Measurements from ENCODE around the gene SAMD4B. TPM values are rescaled to one million over a fixed set of nuclear protein-coding genes. Genes with fewer than 3 reads are reported as not detected.
"Not testable (repeated sequence)": the region's sequence is repeated elsewhere in the genome, so short reads cannot be mapped to it uniquely, and the experiment has no call there.

Gene SAMD4B
- total and polyA plus RNA-seq, 4 donors, result 77.6 to 103 (median 86.8) TPM

DNA sequence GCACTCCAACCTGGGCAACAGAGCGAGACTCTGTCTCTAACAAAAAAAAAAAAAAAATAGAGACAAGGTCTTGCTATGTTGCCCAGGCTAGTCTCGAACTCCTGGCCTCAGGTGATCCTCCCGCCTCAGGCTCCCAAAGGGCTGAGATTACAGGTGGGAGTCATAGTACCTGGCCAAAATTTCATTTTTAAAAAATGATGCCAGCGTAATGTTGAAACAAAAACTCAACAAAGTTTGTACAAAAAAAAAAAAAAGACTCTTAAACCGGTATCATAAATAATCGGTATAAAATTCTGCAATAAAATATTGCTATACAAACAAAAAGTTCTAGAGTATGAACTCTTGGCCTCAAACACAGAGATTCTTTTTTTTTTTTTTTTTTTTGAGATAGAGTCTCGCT is 9.9 kb upstream of the SAMD4B start:
- H3K9ac ChIP-seq (ENCODE audit: insufficient read depth in 1 of 2, low read length in 2 of 2), result no peak overlapping the region
- DNase-seq (no peak), ATAC-seq (ENCODE audit: insufficient read depth, low FRiP score) (no peak)
- no peaks in the 10 kb centered on the region for H3K4me1 ChIP-seq (ENCODE audit: control insufficient read depth in 5 of 5, insufficient read depth in 5 of 5, low read length in 5 of 5)
- H3K27me3 ChIP-seq (ENCODE audit: control insufficient read depth in 3 of 3, insufficient read depth in 3 of 3, low read length in 2 of 3), result no peaks in the 10 kb centered on the region
- no peak overlapping the region for H3K4me3 ChIP-seq
- peaks cover 0 to 13% (median 0%) of the 10 kb centered on the region in 4 donors for H3K36me3 ChIP-seq (ENCODE audit: control insufficient read depth in 4 of 4, insufficient read depth in 4 of 4, low read length in 4 of 4)
- no peaks in the 10 kb centered on the region for H3K9me3 ChIP-seq (ENCODE audit: control insufficient read depth in 4 of 4, insufficient read depth in 3 of 4, low read length in 3 of 4)
- WGBS, 2 donors, result 83 to 88% methylated on average over 7 of the region's 7 CpGs
- H3K27ac ChIP-seq (ENCODE audit: low read depth in 1 of 2, low read length in 1 of 2), result no peak overlapping the region
- TF ChIP-seq, protein P1, sequence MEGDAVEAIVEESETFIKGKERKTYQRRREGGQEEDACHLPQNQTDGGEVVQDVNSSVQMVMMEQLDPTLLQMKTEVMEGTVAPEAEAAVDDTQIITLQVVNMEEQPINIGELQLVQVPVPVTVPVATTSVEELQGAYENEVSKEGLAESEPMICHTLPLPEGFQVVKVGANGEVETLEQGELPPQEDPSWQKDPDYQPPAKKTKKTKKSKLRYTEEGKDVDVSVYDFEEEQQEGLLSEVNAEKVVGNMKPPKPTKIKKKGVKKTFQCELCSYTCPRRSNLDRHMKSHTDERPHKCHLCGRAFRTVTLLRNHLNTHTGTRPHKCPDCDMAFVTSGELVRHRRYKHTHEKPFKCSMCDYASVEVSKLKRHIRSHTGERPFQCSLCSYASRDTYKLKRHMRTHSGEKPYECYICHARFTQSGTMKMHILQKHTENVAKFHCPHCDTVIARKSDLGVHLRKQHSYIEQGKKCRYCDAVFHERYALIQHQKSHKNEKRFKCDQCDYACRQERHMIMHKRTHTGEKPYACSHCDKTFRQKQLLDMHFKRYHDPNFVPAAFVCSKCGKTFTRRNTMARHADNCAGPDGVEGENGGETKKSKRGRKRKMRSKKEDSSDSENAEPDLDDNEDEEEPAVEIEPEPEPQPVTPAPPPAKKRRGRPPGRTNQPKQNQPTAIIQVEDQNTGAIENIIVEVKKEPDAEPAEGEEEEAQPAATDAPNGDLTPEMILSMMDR (IDR thresholded peaks at IDR 0.05; ENCODE audit: control extremely low read depth, extremely low read depth), result no peak

DNA sequence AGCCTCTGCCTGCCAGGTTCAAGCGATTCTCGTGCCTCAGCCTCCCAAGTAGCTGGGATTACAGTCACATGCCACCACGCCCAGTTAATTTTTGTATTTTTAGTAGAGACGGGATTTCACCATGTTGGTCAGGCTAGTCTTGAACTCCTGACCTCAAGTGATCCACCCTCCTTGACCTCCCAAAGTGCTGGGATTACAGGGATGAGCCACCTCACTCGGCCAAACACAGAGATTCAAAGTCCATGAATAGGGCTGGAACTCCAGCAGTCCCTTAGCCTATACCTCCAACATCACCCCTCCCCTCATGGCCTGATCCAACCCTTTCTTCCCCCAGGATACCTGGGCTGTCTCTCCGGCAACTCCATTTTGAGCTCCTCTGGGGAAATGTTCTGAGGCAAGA is 9.5 kb upstream of the SAMD4B start:
- H3K27me3 ChIP-seq (ENCODE audit: control insufficient read depth in 3 of 3, insufficient read depth in 3 of 3, low read length in 2 of 3); DNase-seq; H3K27ac ChIP-seq (ENCODE audit: low read depth in 1 of 2, low read length in 1 of 2); H3K4me1 ChIP-seq (ENCODE audit: control insufficient read depth in 5 of 5, insufficient read depth in 5 of 5, low read length in 5 of 5); ATAC-seq (ENCODE audit: insufficient read depth, low FRiP score); H3K9ac ChIP-seq (ENCODE audit: insufficient read depth in 1 of 2, low read length in 2 of 2); H3K9me3 ChIP-seq (ENCODE audit: control insufficient read depth in 4 of 4, insufficient read depth in 3 of 4, low read length in 3 of 4); H3K4me3 ChIP-seq: not testable (repeated sequence)
- H3K36me3 ChIP-seq (ENCODE audit: control insufficient read depth in 4 of 4, insufficient read depth in 4 of 4, low read length in 4 of 4), result peaks cover 0 to 13% (median 0%) of the 10 kb centered on the region in 4 donors
- WGBS, 2 donors, result 74 to 84% methylated on average over 6 of the region's 6 CpGs

DNA sequence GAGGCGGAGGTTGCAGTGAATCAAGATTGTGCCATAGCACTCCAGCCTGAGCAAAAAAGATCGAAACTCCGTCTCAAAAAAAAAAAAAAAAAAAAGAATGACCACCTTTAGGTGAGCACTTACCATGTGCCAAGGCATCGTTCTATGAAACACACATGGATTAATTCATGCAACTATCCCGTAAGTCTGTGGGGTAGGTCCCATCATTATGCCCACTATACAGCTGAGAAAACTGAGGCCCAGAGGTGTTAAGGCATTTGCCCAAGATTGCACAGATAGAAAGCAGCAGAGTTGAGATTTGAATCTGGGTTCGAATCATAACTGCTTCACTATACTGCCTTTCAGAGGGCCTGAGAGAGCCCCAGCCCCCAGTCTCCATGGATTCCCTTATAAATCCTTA is 8.7 kb upstream of the SAMD4B start:
- no peak overlapping the region for H3K4me3 ChIP-seq
- TF ChIP-seq, protein P1 (IDR thresholded peaks at IDR 0.05; ENCODE audit: control extremely low read depth, extremely low read depth), result no peak
- WGBS, 2 donors, result 90 to 94% methylated on average over 6 of the region's 6 CpGs
- DNase-seq (no peak), ATAC-seq (ENCODE audit: insufficient read depth, low FRiP score) (no peak)
- peaks cover 0 to 9% (median 0%) of the 10 kb centered on the region in 4 donors for H3K36me3 ChIP-seq (ENCODE audit: control insufficient read depth in 4 of 4, insufficient read depth in 4 of 4, low read length in 4 of 4)
- H3K9me3 ChIP-seq (ENCODE audit: control insufficient read depth in 4 of 4, insufficient read depth in 3 of 4, low read length in 3 of 4), result no peaks in the 10 kb centered on the region
- no peaks in the 10 kb centered on the region for H3K27me3 ChIP-seq (ENCODE audit: control insufficient read depth in 3 of 3, insufficient read depth in 3 of 3, low read length in 2 of 3)
- no peak overlapping the region for H3K9ac ChIP-seq (ENCODE audit: insufficient read depth in 1 of 2, low read length in 2 of 2)
- no peak overlapping the region for H3K27ac ChIP-seq (ENCODE audit: low read depth in 1 of 2, low read length in 1 of 2)
- H3K4me1 ChIP-seq (ENCODE audit: control insufficient read depth in 5 of 5, insufficient read depth in 5 of 5, low read length in 5 of 5), result peaks cover 0 to 3% (median 0%) of the 10 kb centered on the region in 5 donors

DNA sequence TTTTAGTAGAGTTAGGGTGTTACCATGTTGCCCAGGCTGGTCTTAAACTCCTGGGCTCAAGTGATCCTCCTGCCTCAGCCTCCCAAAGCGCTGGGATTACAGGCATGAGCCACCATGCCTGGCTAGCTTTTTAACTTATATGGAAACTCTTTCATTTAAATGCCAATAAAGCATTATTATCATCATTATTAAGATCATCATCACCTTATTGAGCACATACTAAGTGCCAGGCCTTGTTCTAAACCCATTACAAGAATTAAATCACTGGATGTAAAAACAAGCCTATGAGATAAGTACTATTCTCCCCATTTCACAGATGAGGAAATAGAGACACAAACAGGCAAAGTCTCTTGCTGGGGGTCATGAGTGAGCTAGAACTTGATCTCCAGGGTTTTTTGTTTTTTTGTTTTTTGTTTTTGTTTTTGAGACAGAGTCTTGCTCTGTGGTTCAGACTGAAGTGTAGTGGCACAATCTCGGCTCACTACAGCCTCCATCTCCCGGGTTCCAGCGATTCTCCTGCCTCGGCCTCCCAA is 7.7 kb upstream of the SAMD4B start:
- Histone ChIP-seq H3K27me3 (ENCODE audit: control insufficient read depth in 3 of 3, insufficient read depth in 3 of 3, low read length in 2 of 3) (no peaks in the 10 kb centered on the region), H3K4me1 (ENCODE audit: control insufficient read depth in 5 of 5, insufficient read depth in 5 of 5, low read length in 5 of 5) (peaks cover 0 to 3% (median 0%) of the 10 kb centered on the region in 5 donors), H3K4me3 (no peak overlapping the region), H3K9ac (ENCODE audit: insufficient read depth in 1 of 2, low read length in 2 of 2) (no peak overlapping the region), H3K36me3 (ENCODE audit: control insufficient read depth in 4 of 4, insufficient read depth in 4 of 4, low read length in 4 of 4) (peaks cover 0 to 3% (median 0%) of the 10 kb centered on the region in 4 donors), H3K27ac (ENCODE audit: low read depth in 1 of 2, low read length in 1 of 2) (no peak overlapping the region), H3K9me3 (ENCODE audit: control insufficient read depth in 4 of 4, insufficient read depth in 3 of 4, low read length in 3 of 4) (no peaks in the 10 kb centered on the region)
- TF ChIP-seq, protein P1 (IDR thresholded peaks at IDR 0.05; ENCODE audit: control extremely low read depth, extremely low read depth), result no peak
- ATAC-seq (ENCODE audit: insufficient read depth, low FRiP score) (no peak), DNase-seq (no peak)
- 83 to 88% methylated on average over 5 of the region's 5 CpGs for WGBS, 2 donors
